IPS DF 6.9 (cell line): ENCODE data around the gene G6PC3.
"Not testable (repeated sequence)": the region's sequence is repeated elsewhere in the genome, so short reads cannot be mapped to it uniquely, and the experiment has no call there.

ENCODE experiments used
- DNase-seq: peaks from one replicate; pipeline ENCODE4 v3.0.0-alpha.2; 2013; ENCODE audit warnings: low read depth, low spot score
- H3K27ac ChIP-seq: one replicate; pipeline ENCODE4 v1.5.1; 2013; ENCODE audit warnings: low read length, control low read depth
- H3K27me3 ChIP-seq: 2 replicates; pipeline ENCODE4 v1.6.1; 2013; ENCODE audit warnings: mild to moderate bottlenecking, low read length; ENCODE audit not compliant: control insufficient read depth, insufficient read depth
- H3K36me3 ChIP-seq: 2 replicates; pipeline ENCODE4 v1.6.1; 2013; ENCODE audit warnings: low read length; ENCODE audit not compliant: control insufficient read depth, insufficient read depth
- H3K4me1 ChIP-seq: 2 replicates; pipeline ENCODE4 v1.6.1; 2013; ENCODE audit warnings: low read length; ENCODE audit not compliant: control insufficient read depth, insufficient read depth
- H3K4me3 ChIP-seq: 2 replicates; pipeline ENCODE4 v1.5.1; 2013; ENCODE audit warnings: mild to moderate bottlenecking, low read length
- H3K9me3 ChIP-seq: 2 replicates; pipeline ENCODE4 v1.6.1; 2013; ENCODE audit warnings: low read length, inconsistent platforms; ENCODE audit not compliant: control insufficient read depth, insufficient read depth
- WGBS: extraction: QIAGEN DNeasy Blood & Tissue Kit; methylation state at CpG from one replicate; pipeline ENCODE4 v1.1.7; 2013; ENCODE audit warnings: mixed read lengths, missing lambda C conversion rate; ENCODE audit not compliant: insufficient read length, insufficient coverage; 5-methylcytosine and 5-hydroxymethylcytosine counted together

G6PC3 gene

GRCh38 chr17:44093231-44093900 lies 22.8 kb downstream of the G6PC3 start:
- Histone ChIP-seq H3K27me3 (no peaks in the 10 kb centered on the region), H3K4me1 (peaks cover 3% of the 10 kb centered on the region; the same call in 1 of the 2 replicates), H3K9me3 (no peaks in the 10 kb centered on the region), H3K36me3 (peaks cover 16% of the 10 kb centered on the region), H3K4me3 (no peak overlapping the region), H3K27ac (no peak overlapping the region)
- no peak for DNase-seq
- WGBS = no CpG with 5 or more reads among the region's 21 CpGs

GRCh38 chr17:44094701-44095387 lies 24.3 kb downstream of the G6PC3 start:
- no CpG with 5 or more reads among the region's 8 CpGs for WGBS
- H3K9me3 ChIP-seq = no peaks in the 10 kb centered on the region
- no peak overlapping the region for H3K27ac ChIP-seq
- H3K4me1 ChIP-seq = peaks cover 3% of the 10 kb centered on the region; the same call in 1 of the 2 replicates
- H3K4me3 ChIP-seq = no peak overlapping the region
- H3K27me3 ChIP-seq = no peaks in the 10 kb centered on the region
- peaks cover 15% of the 10 kb centered on the region for H3K36me3 ChIP-seq
- DNase-seq = no peak

- Histone ChIP-seq H3K4me1 (peaks cover 3% of the 10 kb centered on the region; the same call in 1 of the 2 replicates), H3K27me3 (no peaks in the 10 kb centered on the region), H3K4me3 (no peak overlapping the region), H3K27ac (no peak overlapping the region), H3K36me3 (peaks cover 15% of the 10 kb centered on the region), H3K9me3 (no peaks in the 10 kb centered on the region)
- WGBS = no CpG with 5 or more reads among the region's 2 CpGs
- no peak for DNase-seq
Observed at GRCh38 chr17:44095388-44095646, 24.8 kb downstream of the G6PC3 start.

- peaks cover 15% of the 10 kb centered on the region for H3K36me3 ChIP-seq
- peaks cover 3% of the 10 kb centered on the region; the same call in 1 of the 2 replicates for H3K4me1 ChIP-seq
- peak overlapping the region; percentile 30; the same call in 1 of the 2 replicates for H3K4me3 ChIP-seq
- peak; percentile 88 for DNase-seq
- no CpG with 5 or more reads among the region's 12 CpGs for WGBS
- H3K27ac ChIP-seq = peak overlapping the region; percentile 49
- no peaks in the 10 kb centered on the region for H3K27me3 ChIP-seq
- no peaks in the 10 kb centered on the region for H3K9me3 ChIP-seq
Observed at GRCh38 chr17:44095647-44096496, 25.3 kb downstream of the G6PC3 start.

- no peak overlapping the region for H3K27ac ChIP-seq
- no peak for DNase-seq
- H3K9me3 ChIP-seq = no peaks in the 10 kb centered on the region
- WGBS = no CpG with 5 or more reads among the region's 13 CpGs
- H3K4me3 ChIP-seq = no peak overlapping the region
- H3K36me3 ChIP-seq = peaks cover 8% of the 10 kb centered on the region
- H3K27me3 ChIP-seq = no peaks in the 10 kb centered on the region
- H3K4me1 ChIP-seq = peaks cover 3% of the 10 kb centered on the region; the same call in 1 of the 2 replicates
Observed at GRCh38 chr17:44097110-44097958, 26.8 kb downstream of the G6PC3 start.

GRCh38 chr17:44101858-44102257 lies 31.3 kb downstream of the G6PC3 start:
- H3K36me3 ChIP-seq, H3K27me3 ChIP-seq, DNase-seq: not testable (repeated sequence)

GRCh38 chr17:44102849-44103622 lies 32.5 kb downstream of the G6PC3 start:
- peaks cover 3% of the 10 kb centered on the region for H3K36me3 ChIP-seq
- no peak for DNase-seq
- H3K4me1 ChIP-seq = no peaks in the 10 kb centered on the region
- no peaks in the 10 kb centered on the region for H3K9me3 ChIP-seq
- H3K27ac ChIP-seq = no peak overlapping the region
- WGBS = no CpG with 5 or more reads among the region's 16 CpGs
- no peaks in the 10 kb centered on the region for H3K27me3 ChIP-seq
- H3K4me3 ChIP-seq = no peak overlapping the region

More at GRCh38 chr17:44101858-44102257, 31.3 kb downstream of the G6PC3 start:
- not testable (repeated sequence) for H3K4me1 ChIP-seq, H3K27ac ChIP-seq, H3K9me3 ChIP-seq, H3K4me3 ChIP-seq
- no CpG with 5 or more reads among the region's 6 CpGs for WGBS

- WGBS = no CpG with 5 or more reads among the region's 3 CpGs
- H3K4me3 ChIP-seq = no peak overlapping the region
- no peak for DNase-seq
- no peak overlapping the region for H3K27ac ChIP-seq
- H3K9me3 ChIP-seq = no peaks in the 10 kb centered on the region
- H3K36me3 ChIP-seq = peaks cover 3% of the 10 kb centered on the region; the same call in 1 of the 2 replicates
- H3K27me3 ChIP-seq = no peaks in the 10 kb centered on the region
- H3K4me1 ChIP-seq = no peaks in the 10 kb centered on the region
Observed at GRCh38 chr17:44105483-44105882, 34.9 kb downstream of the G6PC3 start.

GRCh38 chr17:44105941-44106340 lies 35.4 kb downstream of the G6PC3 start:
- H3K36me3 ChIP-seq = peaks cover 3% of the 10 kb centered on the region; the same call in 1 of the 2 replicates
- no peaks in the 10 kb centered on the region for H3K9me3 ChIP-seq
- WGBS = no CpG with 5 or more reads among the region's 3 CpGs
- H3K27me3 ChIP-seq = no peaks in the 10 kb centered on the region
- no peak for DNase-seq
- peaks cover 3% of the 10 kb centered on the region; the same call in 1 of the 2 replicates for H3K4me1 ChIP-seq
- no peak overlapping the region for H3K27ac ChIP-seq
- H3K4me3 ChIP-seq = no peak overlapping the region
